IMR-90 (cell line): ENCODE measurements around the gene PYDC2.

Experiments used
- CEBPB ChIP-seq: IDR thresholded peaks from 2 replicates; pipeline ENCODE4 v1.6.1; 2012; ENCODE audit warnings: low read depth, low read length, improper control_type of control experiment
- CTCF ChIP-seq: conservative IDR thresholded peaks from 2 replicates; pipeline ENCODE4 v1.5.1; 2012; ENCODE audit warnings: mild to moderate bottlenecking, low read depth, low read length, improper control_type of control experiment
- MXI1 ChIP-seq: IDR thresholded peaks from 2 replicates; pipeline ENCODE4 v1.6.1; 2012; ENCODE audit warnings: low read depth, mild to moderate bottlenecking, low read length, moderate library complexity, borderline replicate concordance
- POLR2A ChIP-seq: IDR thresholded peaks from 2 replicates; pipeline ENCODE4 v1.6.1; 2012; ENCODE audit warnings: mild to moderate bottlenecking, low read depth, low read length
- RCOR1 ChIP-seq: IDR thresholded peaks from 2 replicates; pipeline ENCODE4 v1.6.1; 2012; ENCODE audit warnings: mild to moderate bottlenecking, low read length, improper control_type of control experiment; ENCODE audit not compliant: insufficient replicate concordance
- RFX5 ChIP-seq: IDR thresholded peaks from 2 replicates; pipeline ENCODE4 v1.8.0; 2012; ENCODE audit warnings: low read depth, mild to moderate bottlenecking, low read length, moderate library complexity

DNA sequence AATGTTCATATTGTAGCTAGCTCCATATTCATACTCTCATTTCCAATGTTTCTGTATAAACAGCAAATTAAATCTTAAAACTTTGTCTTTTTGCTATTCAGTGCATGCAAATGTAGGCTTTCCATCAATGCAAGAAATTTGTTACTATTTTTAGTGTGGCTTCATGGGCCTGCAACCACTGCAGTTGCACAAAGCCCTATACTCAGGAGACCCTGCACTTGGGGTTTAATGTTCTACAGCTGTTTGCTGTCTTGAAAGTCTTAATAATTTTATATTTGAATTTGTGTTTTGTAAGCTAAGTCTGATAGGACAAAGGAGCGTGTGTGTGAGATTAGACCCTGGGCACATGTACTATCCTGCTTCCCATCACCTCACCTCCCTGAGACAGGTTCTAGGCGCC is 9.6 kb downstream of the PYDC2 start:
- no peak for TF ChIP-seq RFX5
- no peak for TF ChIP-seq CTCF
- no peak for TF ChIP-seq POLR2A
- TF ChIP-seq MXI1: no peak
- no peak for TF ChIP-seq RCOR1
- TF ChIP-seq CEBPB: no peak
